A673 (cell line): ENCODE results near the gene FMO5.

Source experiments
- EZH2 ChIP-seq: fragments of 200-600 bp; sonication (generic); IDR thresholded peaks from 2 replicates; pipeline ENCODE4 v1.6.1; 2017; ENCODE audit warnings: borderline replicate concordance, low read depth, mild to moderate bottlenecking, mixed read lengths, antibody characterized with exemption, low read length; ENCODE audit not compliant: poor library complexity, severe bottlenecking
- TF ChIP-seq, protein P1 (sequence below): fragments of 300-800, 200-600 bp; sonication (generic); conservative IDR thresholded peaks from 2 replicates; pipeline ENCODE4 v1.5.1; 2017; ENCODE audit warnings: low read depth, mild to moderate bottlenecking, antibody characterized with exemption, low read length, moderate library complexity, mixed read lengths

DNA sequence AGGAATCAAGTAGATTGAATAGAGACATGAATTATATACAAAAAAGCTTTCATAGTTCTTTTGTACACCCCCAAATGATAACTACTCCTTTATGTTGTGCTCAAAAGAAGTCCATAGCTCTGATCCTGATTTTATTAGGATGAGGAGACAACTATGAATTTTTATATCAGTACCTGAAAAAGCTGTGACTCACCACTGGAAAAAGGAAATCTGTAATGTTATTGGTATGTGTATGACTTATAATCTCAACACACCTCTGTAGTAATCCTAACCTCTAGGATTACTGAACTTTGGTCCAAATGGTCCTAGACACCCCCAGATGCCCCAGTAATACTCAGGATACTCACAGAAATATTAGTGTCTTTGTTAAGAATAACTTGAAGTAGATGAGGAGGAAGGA is 63.0 kb downstream of the FMO5 start:
- TF ChIP-seq, protein P1, sequence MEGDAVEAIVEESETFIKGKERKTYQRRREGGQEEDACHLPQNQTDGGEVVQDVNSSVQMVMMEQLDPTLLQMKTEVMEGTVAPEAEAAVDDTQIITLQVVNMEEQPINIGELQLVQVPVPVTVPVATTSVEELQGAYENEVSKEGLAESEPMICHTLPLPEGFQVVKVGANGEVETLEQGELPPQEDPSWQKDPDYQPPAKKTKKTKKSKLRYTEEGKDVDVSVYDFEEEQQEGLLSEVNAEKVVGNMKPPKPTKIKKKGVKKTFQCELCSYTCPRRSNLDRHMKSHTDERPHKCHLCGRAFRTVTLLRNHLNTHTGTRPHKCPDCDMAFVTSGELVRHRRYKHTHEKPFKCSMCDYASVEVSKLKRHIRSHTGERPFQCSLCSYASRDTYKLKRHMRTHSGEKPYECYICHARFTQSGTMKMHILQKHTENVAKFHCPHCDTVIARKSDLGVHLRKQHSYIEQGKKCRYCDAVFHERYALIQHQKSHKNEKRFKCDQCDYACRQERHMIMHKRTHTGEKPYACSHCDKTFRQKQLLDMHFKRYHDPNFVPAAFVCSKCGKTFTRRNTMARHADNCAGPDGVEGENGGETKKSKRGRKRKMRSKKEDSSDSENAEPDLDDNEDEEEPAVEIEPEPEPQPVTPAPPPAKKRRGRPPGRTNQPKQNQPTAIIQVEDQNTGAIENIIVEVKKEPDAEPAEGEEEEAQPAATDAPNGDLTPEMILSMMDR: no peak
- no peak for TF ChIP-seq EZH2
